Activated CD8-positive, alpha-beta T cell treated with anti-CD3 and anti-CD28 coated beads for 36 hours (primary cell): Measurements from ENCODE around the gene NPFFR1. TPM values are rescaled to one million over a fixed set of nuclear protein-coding genes. Genes with fewer than 3 reads are reported as not detected.

Experiments
- ATAC-seq: fragments of 200-7000 bp; cut with Tn5 transposase; one replicate; pipeline ENCODE4 v1.10.0; 2021; ENCODE audit warnings: mild to moderate bottlenecking, moderate library complexity
- CTCF ChIA-PET: fragments of 350-600 bp; sonication (Branson Sonifier 250); formaldehyde crosslinking; loops from one replicate; lab custom pipeline; 2021; ENCODE audit warnings: antibody characterized with exemption; lab: Charles Lee
- POLR2A ChIA-PET: fragments of 350-600 bp; sonication (Branson Sonifier 250); formaldehyde crosslinking; loops from one replicate; lab custom pipeline; 2021; ENCODE audit warnings: antibody characterized with exemption; lab: Charles Lee
- DNase-seq: peaks from one replicate; pipeline ENCODE4 v3.0.0-alpha.2; 2020
- H3K27ac Mint-ChIP-seq: one replicate; pipeline ENCODE4 v1.8.0; 2021; ENCODE audit warnings: mild to moderate bottlenecking, mixed read lengths
- H3K27me3 Mint-ChIP-seq: one replicate; pipeline ENCODE4 v1.8.0; 2021; ENCODE audit warnings: mixed read lengths
- H3K36me3 Mint-ChIP-seq: one replicate; pipeline ENCODE4 v1.8.0; 2021; ENCODE audit warnings: low read depth, mixed read lengths
- H3K4me1 Mint-ChIP-seq: one replicate; pipeline ENCODE4 v1.8.0; 2021; ENCODE audit warnings: low read depth, mixed read lengths
- H3K4me3 Mint-ChIP-seq: one replicate; pipeline ENCODE4 v1.8.0; 2021; ENCODE audit warnings: mild to moderate bottlenecking, moderate library complexity, mixed read lengths
- H3K9me3 Mint-ChIP-seq: one replicate; pipeline ENCODE4 v1.8.0; 2021; ENCODE audit warnings: mixed read lengths
- CTCF ChIP-seq: fragments of 200-600 bp; IDR thresholded peaks from one replicate; pipeline ENCODE4 v1.8.0; 2022; ENCODE audit warnings: antibody characterized with exemption, mild to moderate bottlenecking
- intact Hi-C: fragments of 100-400 bp; cut with micrococcal nuclease; formaldehyde crosslinking; loops from one replicate; pipeline ENCODE4 v1.10.0; 2022
- total RNA-seq, 2 experiments: library from RNA; stranded (reverse); gene quantifications; one replicate each; pipeline ENCODE4 v1.2.3, GENCODE V29; 2021

NPFFR1 gene
- total RNA-seq, 2 experiments from 2014 or later, result not detected

GRCh38 chr10:70256463-70256862 lies 27.3 kb downstream of the NPFFR1 start:
- peaks cover 39% of the 10 kb centered on the region for H3K27me3 Mint-ChIP-seq
- H3K27ac Mint-ChIP-seq, result no peak overlapping the region
- TF ChIP-seq CTCF, result no peak
- ChIA-PET POLR2A (no interaction called here), CTCF (interaction anchor here (0.7 to 5.9 kb wide), 6 partner anchors 9 to 123 kb away, joined by 3 to 30 read pairs (median 6); no protein-coding TSS in a partner anchor)
- peaks cover 8% of the 10 kb centered on the region for H3K9me3 Mint-ChIP-seq
- ATAC-seq (no peak), DNase-seq (no peak)
- intact Hi-C loops, result no loop called here
- no peaks in the 10 kb centered on the region for H3K36me3 Mint-ChIP-seq
- peaks cover 10% of the 10 kb centered on the region for H3K4me1 Mint-ChIP-seq
- H3K4me3 Mint-ChIP-seq, result no peak overlapping the region

- H3K9me3 Mint-ChIP-seq, result no peaks in the 10 kb centered on the region
- no peak for TF ChIP-seq CTCF
- POLR2A ChIA-PET, result interaction anchor here (1.6 to 3.1 kb wide), 2 partner anchors 10 to 23 kb away, joined by 4 to 16 read pairs; partner anchors contain the start of gene PPA1
- peaks cover 10% of the 10 kb centered on the region for H3K4me1 Mint-ChIP-seq
- intact Hi-C loops, result no loop called here
- CTCF ChIA-PET, result interaction anchor here (0.8 to 5.9 kb wide), 8 partner anchors 9 to 140 kb away, joined by 3 to 30 read pairs (median 4); no protein-coding TSS in a partner anchor
- ATAC-seq (peak; percentile 68), DNase-seq (peak; percentile 18)
- no peaks in the 10 kb centered on the region for H3K36me3 Mint-ChIP-seq
- H3K4me3 Mint-ChIP-seq, result peak overlapping the region; percentile 55
- peaks cover 35% of the 10 kb centered on the region for H3K27me3 Mint-ChIP-seq
- no peak overlapping the region for H3K27ac Mint-ChIP-seq
Observed at GRCh38 chr10:70255329-70256299, 28.2 kb downstream of the NPFFR1 start.

- H3K36me3 Mint-ChIP-seq, result no peaks in the 10 kb centered on the region
- peak overlapping the region; percentile 55 for H3K4me3 Mint-ChIP-seq
- no peak for TF ChIP-seq CTCF
- DNase-seq (peak; percentile 27), ATAC-seq (no peak)
- ChIA-PET POLR2A (interaction anchor here (1.6 to 3.1 kb wide), 2 partner anchors 9 to 22 kb away, joined by 4 to 16 read pairs; partner anchors contain the start of gene PPA1), CTCF (interaction anchor here (1.2 to 5.9 kb wide), 6 partner anchors 10 to 139 kb away, joined by 3 to 30 read pairs (median 6); no protein-coding TSS in a partner anchor)
- intact Hi-C loops, result no loop called here
- H3K9me3 Mint-ChIP-seq, result no peaks in the 10 kb centered on the region
- peaks cover 35% of the 10 kb centered on the region for H3K27me3 Mint-ChIP-seq
- no peak overlapping the region for H3K27ac Mint-ChIP-seq
- H3K4me1 Mint-ChIP-seq, result peaks cover 10% of the 10 kb centered on the region
Observed at GRCh38 chr10:70254778-70255328, 29.0 kb downstream of the NPFFR1 start.

- Mint-ChIP-seq H3K4me3 (no peak overlapping the region), H3K27ac (no peak overlapping the region)
- CTCF ChIA-PET, result interaction anchor here (1.0 to 5.9 kb wide), 4 partner anchors 13 to 110 kb away, joined by 4 to 30 read pairs (median 6); no protein-coding TSS in a partner anchor
Observed at GRCh38 chr10:70253878-70254765, 29.7 kb downstream of the NPFFR1 start.

More at GRCh38 chr10:70253878-70254765, 29.7 kb downstream of the NPFFR1 start:
- POLR2A ChIA-PET, result interaction anchor here (1.6 to 3.1 kb wide), 2 partner anchors 8 to 21 kb away, joined by 4 to 16 read pairs; partner anchors contain the start of gene PPA1
- peaks cover 10% of the 10 kb centered on the region for H3K4me1 Mint-ChIP-seq
- peaks cover 31% of the 10 kb centered on the region for H3K27me3 Mint-ChIP-seq
- H3K36me3 Mint-ChIP-seq, result no peaks in the 10 kb centered on the region
- DNase-seq (no peak), ATAC-seq (no peak)
- H3K9me3 Mint-ChIP-seq, result no peaks in the 10 kb centered on the region
- intact Hi-C loops, result no loop called here
- TF ChIP-seq CTCF, result no peak
